Effector memory CD8-positive, alpha-beta T cell (primary cell): ENCODE results near the gene DOCK10.

Experiments
- ATAC-seq: fragments of 150-1000 bp; cut with Tn5 transposase; replicated peaks from 2 replicates; pipeline ENCODE4 v1.10.0; 2021; ENCODE audit warnings: mild to moderate bottlenecking, moderate library complexity
- DNase-seq, 3 experiments: peaks; one replicate each; pipeline ENCODE4 v3.0.0; 2021
- H3K27ac Mint-ChIP-seq, 2 donors: one replicate each; pipeline ENCODE4 v1.8.0; 2022; ENCODE audit warnings: mild to moderate bottlenecking in 2 of 2, mixed read lengths in 2 of 2, moderate library complexity in 2 of 2
- H3K27me3 Mint-ChIP-seq, 2 donors: one replicate each; pipeline ENCODE4 v1.8.0; 2022; ENCODE audit warnings: mixed read lengths in 2 of 2
- H3K36me3 Mint-ChIP-seq: one replicate; pipeline ENCODE4 v1.8.0; 2022; ENCODE audit warnings: mild to moderate bottlenecking, moderate library complexity, mixed read lengths; ENCODE audit not compliant: insufficient read depth
- H3K4me1 Mint-ChIP-seq, 2 donors: one replicate each; pipeline ENCODE4 v1.8.0; 2022; ENCODE audit warnings: low read depth in 2 of 2, mixed read lengths in 2 of 2
- H3K4me3 Mint-ChIP-seq, 2 donors: one replicate each; pipeline ENCODE4 v1.8.0; 2022; ENCODE audit warnings: mild to moderate bottlenecking in 2 of 2, mixed read lengths in 2 of 2, moderate library complexity in 2 of 2
- H3K9me3 Mint-ChIP-seq, 2 donors: one replicate each; pipeline ENCODE4 v1.8.0; 2022; ENCODE audit warnings: mixed read lengths in 2 of 2

Gene DOCK10

DNA sequence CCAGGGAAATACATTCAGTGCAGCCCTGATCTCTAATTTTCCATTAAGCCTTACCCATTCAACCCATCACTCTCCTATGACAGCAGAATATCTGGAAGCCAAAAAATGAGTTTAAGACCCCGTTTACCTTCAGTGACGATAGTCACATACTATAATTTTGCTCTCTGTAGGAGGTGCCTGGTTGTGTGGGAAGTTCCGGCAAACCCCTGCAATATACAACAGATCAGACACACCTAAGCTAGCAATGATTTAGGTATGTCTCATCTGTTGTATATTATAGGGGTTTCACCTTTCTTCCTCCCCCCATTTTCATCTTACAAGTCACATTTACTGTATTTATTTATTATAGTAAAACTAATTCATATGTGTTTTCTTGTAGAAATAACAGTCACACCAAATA is 101.7 kb downstream of the DOCK10 start:
- no peak overlapping the region for H3K27ac Mint-ChIP-seq

DNA sequence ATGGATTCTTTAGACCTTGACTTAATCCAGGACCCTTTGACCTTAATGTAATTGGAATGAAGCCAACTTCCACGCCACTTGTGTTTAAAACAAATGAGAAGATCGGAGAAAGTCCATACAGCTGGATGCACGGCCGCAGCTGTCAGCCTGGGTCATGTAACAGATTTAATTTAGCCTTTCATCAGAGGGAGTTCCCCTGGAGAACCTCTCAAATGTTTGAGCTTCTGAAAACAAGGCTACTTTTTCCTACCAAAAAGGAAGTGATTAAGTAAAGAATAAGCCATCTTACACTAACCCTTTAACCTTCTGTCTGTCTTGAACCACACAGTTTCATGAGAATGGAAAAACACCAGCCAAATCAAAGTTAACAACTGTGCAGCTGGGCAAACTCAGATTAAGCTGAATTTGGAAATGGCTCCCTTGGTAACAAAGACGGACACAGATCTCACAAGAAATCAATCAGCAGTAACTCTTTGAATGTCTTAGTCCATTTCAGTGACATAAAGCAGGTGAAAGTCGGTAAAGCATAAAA is 103.6 kb downstream of the DOCK10 start:
- peaks cover 51 to 63% of the 10 kb centered on the region in 2 donors for H3K4me1 Mint-ChIP-seq
- H3K36me3 Mint-ChIP-seq = peaks cover 2% of the 10 kb centered on the region
- H3K27ac Mint-ChIP-seq = peak overlapping the region; percentile 17 to 71
- no peaks in the 10 kb centered on the region for H3K27me3 Mint-ChIP-seq
- peak; percentile 54 for ATAC-seq
- no peaks in the 10 kb centered on the region for H3K9me3 Mint-ChIP-seq
- H3K4me3 Mint-ChIP-seq = peak overlapping the region; percentile 7 to 36
- no peak for DNase-seq

More for the DNA sequence above, 101.7 kb downstream of the DOCK10 start:
- Mint-ChIP-seq H3K4me3 (no peak overlapping the region), H3K9me3 (no peaks in the 10 kb centered on the region), H3K4me1 (peaks cover 58 to 68% of the 10 kb centered on the region in 2 donors), H3K36me3 (peaks cover 8% of the 10 kb centered on the region), H3K27me3 (no peaks in the 10 kb centered on the region)
- ATAC-seq (no peak), DNase-seq (no peak)

DNA sequence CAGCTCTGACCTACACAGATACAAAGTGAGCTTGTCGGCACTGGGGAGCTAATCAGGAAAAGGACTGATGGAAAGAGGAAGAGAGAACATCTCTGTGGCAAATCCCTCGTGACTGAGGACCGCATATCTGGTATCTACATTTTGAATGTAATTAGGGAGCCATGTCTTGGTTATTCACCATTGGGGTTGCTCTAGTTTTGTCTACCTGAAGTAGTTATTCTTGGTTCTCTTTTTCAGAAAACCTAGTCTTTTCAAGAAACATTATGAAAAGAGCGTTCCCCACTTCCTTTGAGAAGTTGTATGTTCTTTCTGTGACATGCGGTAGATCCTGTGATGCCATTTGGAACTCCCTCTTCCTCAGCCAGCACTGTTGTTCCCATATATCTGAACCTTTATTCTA is 104.4 kb downstream of the DOCK10 start:
- H3K9me3 Mint-ChIP-seq = no peaks in the 10 kb centered on the region
- peaks cover 56 to 64% of the 10 kb centered on the region in 2 donors for H3K4me1 Mint-ChIP-seq
- no peaks in the 10 kb centered on the region for H3K27me3 Mint-ChIP-seq
- DNase-seq (no peak), ATAC-seq (peak; percentile 17)
- peak overlapping the region; percentile 17 to 71 for H3K27ac Mint-ChIP-seq
- H3K36me3 Mint-ChIP-seq = no peaks in the 10 kb centered on the region
- peak overlapping the region in 1 of 2 donors; percentile 36 for H3K4me3 Mint-ChIP-seq

DNA sequence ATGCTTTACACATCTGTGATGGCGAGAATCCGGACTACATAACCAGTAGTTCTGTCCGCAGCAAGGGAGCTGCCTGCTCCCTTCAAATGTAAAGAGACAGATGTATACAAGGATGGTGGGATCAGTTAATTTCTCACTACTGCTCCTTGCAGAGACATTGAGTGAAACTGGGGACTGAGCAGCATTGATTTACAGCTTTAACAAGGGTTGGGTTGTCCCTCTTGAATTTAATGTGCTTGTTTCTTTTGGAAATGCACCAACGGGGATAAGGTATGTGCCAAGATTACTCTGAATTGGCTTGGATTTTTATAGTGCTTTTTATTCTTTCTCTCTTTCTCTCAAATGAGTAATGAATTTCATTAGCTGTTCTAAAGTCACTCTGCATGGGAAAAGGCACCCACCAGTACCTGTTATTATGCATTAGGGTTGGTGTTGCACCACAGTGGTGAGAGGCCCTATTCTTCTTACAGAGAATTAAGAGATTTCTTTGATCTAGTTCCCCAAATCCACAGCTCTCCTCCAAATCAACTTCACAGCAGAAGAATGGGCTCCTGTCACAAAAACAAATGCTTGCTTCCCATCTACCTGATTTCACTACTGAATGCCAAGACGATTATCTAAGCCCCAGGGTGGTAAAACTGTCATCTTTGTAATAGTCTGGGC is 107.6 kb downstream of the DOCK10 start:
- no peak for ATAC-seq
- DNase-seq = no peak
- Mint-ChIP-seq H3K4me1 (peaks cover 58 to 82% of the 10 kb centered on the region in 2 donors), H3K9me3 (no peaks in the 10 kb centered on the region), H3K27me3 (no peaks in the 10 kb centered on the region), H3K4me3 (no peak overlapping the region), H3K36me3 (peaks cover 17% of the 10 kb centered on the region), H3K27ac (peak overlapping the region in 1 of 2 donors; percentile 15)

DNA sequence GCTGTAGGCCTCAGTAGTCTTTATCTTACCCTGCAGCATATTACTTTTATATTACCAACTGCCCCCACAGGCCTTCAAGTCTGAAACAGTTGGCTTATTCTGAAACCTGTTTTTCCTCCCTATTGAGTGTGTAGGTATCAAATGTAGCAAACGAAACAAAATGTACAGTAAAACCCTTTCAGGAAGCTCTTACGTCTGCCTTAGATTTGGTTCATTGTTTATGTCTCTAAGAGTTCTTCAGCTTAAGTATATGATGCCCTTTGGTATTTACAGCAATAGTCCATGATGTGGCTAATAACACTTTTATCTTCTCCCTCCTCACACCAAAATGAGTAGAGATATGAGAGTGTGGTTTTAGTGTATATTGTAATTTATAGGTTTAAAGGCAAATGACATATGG is 108.8 kb downstream of the DOCK10 start:
- Mint-ChIP-seq H3K27ac (peak overlapping the region; percentile 54 to 90), H3K4me1 (peaks cover 62 to 87% of the 10 kb centered on the region in 2 donors), H3K36me3 (peaks cover 26% of the 10 kb centered on the region), H3K4me3 (peak overlapping the region; percentile 6 to 32), H3K9me3 (no peaks in the 10 kb centered on the region), H3K27me3 (no peaks in the 10 kb centered on the region)
- ATAC-seq (peak; percentile 23), DNase-seq (no peak)

DNA sequence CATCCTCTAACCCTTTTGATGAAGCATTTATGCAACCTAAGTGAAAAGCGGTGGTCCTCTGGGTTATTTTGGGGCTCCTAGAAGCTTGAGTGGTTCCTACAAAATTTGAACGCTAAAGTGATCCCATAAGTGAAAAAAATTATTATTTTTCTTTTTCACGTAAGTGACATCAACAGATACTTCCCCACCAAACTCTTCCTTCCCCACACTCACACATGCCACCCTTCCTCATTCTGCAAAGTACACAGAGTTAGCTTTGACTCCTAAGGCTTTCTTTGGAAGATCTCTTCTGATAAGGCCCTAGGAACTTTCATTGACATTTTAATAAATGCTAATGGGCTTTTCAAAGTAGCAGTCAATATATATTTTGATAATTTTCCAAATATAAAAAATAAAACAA is 109.7 kb downstream of the DOCK10 start:
- H3K27ac Mint-ChIP-seq = peak overlapping the region; percentile 54 to 90
- H3K4me3 Mint-ChIP-seq = peak overlapping the region in 1 of 2 donors; percentile 19

DNA sequence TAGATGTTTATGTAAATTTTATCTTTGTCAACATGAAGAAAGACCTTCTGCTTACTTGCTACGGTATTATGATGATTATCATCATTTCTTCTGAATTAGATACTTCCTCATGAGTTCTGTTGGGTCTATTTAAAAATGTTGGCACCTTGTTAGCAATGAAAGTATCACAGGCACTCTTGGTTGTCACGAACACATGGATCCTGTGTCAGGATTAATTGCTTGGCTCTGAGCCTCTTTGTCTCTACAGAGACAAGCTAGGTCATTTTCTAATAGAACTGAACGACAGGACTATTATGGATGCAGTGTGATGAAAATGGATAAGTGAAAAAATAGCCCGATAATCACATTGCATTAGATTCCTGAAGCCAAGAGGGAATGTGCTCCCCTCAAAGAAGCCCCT is 110.3 kb downstream of the DOCK10 start:
- DNase-seq (no peak), ATAC-seq (no peak)
- no peaks in the 10 kb centered on the region for H3K27me3 Mint-ChIP-seq
- peaks cover 67 to 87% of the 10 kb centered on the region in 2 donors for H3K4me1 Mint-ChIP-seq
- peak overlapping the region; percentile 81 to 93 for H3K27ac Mint-ChIP-seq
- no peak overlapping the region for H3K4me3 Mint-ChIP-seq
- peaks cover 39% of the 10 kb centered on the region for H3K36me3 Mint-ChIP-seq
- no peaks in the 10 kb centered on the region for H3K9me3 Mint-ChIP-seq

More for the DNA sequence above, 109.7 kb downstream of the DOCK10 start:
- ATAC-seq = no peak
- no peak for DNase-seq
- H3K27me3 Mint-ChIP-seq = no peaks in the 10 kb centered on the region
- no peaks in the 10 kb centered on the region for H3K9me3 Mint-ChIP-seq
- H3K4me1 Mint-ChIP-seq = peaks cover 63 to 86% of the 10 kb centered on the region in 2 donors
- peaks cover 35% of the 10 kb centered on the region for H3K36me3 Mint-ChIP-seq

DNA sequence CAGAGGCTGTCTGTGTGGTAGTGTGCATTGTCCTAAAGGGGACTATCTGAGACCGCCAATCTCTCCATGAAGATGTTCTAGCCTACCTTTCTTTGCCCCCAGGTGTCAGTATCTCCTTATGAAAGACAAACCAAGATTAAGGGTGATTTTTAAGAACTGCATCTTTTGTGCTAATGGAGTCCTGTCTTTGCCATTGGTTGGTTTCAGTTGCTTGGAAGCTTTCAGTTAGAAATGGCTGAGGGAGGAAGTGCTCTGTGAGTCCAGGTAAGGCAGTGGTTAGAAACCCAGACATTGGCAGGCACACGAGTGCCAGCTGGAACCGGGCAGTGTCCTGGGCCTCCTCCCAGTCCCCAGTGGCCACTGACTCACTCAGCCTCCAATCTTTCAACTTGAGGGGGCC is 111.3 kb downstream of the DOCK10 start:
- Mint-ChIP-seq H3K36me3 (peaks cover 49% of the 10 kb centered on the region), H3K27me3 (no peaks in the 10 kb centered on the region), H3K9me3 (no peaks in the 10 kb centered on the region), H3K27ac (peak overlapping the region; percentile 81 to 93), H3K4me1 (peaks cover 73 to 90% of the 10 kb centered on the region in 2 donors), H3K4me3 (peak overlapping the region; percentile 56 to 67)
- DNase-seq = no peak
- no peak for ATAC-seq

DNA sequence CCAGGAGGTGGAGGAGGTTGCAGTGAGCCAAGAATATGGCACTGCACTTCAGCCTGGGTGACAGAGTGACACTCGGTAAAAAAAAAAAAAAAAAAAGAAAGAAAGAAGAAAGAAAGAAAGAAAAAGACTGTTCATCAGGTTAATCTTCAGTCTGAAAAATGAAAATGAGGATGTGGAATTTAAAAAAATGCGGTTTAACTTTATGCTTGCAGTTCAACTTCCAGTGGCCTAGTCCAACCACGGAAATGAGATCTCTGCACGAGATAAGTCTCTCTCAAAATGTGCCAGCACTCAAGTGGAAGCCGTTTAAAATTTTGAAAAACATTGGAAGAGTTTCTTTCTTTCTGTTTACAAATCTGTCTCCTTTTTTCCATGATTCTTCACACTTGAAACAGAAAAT is 112.1 kb downstream of the DOCK10 start:
- Mint-ChIP-seq H3K36me3 (peaks cover 51% of the 10 kb centered on the region), H3K27ac (peak overlapping the region; percentile 81 to 93), H3K9me3 (no peaks in the 10 kb centered on the region), H3K4me3 (peak overlapping the region; percentile 56 to 67), H3K27me3 (no peaks in the 10 kb centered on the region), H3K4me1 (peaks cover 78 to 97% of the 10 kb centered on the region in 2 donors)
- ATAC-seq = peak; percentile 16
- no peak for DNase-seq

DNA sequence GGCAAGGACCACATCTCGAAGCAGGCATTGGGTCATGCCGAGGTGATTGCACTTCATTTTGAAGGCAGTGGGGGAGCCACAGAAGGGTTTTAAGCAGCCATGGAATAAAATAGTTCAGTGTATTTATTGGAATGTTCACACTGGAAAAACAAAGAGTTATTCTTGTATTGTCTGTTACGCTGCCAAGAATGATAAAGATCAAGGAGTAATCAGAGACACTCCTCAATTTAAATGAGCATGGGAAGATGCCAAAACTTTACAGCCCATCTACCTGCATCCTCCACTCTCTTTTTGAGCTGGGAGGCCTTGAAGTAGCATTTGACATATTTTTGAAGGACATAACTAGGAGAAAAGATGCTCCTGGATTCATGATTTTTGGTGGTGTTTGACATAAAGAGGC is 112.8 kb downstream of the DOCK10 start:
- Mint-ChIP-seq H3K4me3 (peak overlapping the region; percentile 56 to 67), H3K9me3 (no peaks in the 10 kb centered on the region), H3K27ac (peak overlapping the region; percentile 81 to 93), H3K27me3 (no peaks in the 10 kb centered on the region), H3K4me1 (peaks cover 80 to 97% of the 10 kb centered on the region in 2 donors), H3K36me3 (peaks cover 51% of the 10 kb centered on the region)
- DNase-seq (no peak), ATAC-seq (no peak)

DNA sequence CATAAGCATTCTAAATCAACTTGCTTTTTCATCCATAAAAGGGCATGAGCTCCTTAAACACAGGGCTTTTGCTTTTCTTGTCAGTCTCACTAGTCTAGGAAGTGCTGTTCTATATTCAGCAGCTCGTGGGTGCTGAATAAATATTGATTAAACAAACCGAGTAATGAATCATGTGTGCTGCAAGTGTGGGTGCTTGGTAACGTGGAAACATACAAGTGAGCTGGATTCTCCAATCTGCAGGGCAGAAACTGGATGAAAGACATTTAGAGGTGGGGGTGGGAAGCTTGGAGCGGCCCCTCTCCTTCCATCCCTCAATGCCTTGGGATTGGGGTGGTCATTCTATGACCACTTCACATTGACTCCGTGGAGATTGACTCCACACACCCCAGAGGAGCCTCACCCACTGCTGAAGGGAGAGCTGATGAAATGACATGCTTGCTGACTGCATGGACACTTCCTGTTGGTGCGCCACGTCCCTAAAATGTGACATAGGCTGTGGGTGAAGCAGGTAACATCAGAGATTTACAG is 114.6 kb downstream of the DOCK10 start:
- H3K27me3 Mint-ChIP-seq = no peaks in the 10 kb centered on the region
- peak overlapping the region; percentile 93 to 94 for H3K27ac Mint-ChIP-seq
- ATAC-seq = peak; percentile 86
- no peaks in the 10 kb centered on the region for H3K9me3 Mint-ChIP-seq
- peak; percentile 58 to 66 (median 59) for DNase-seq
- peaks cover 83 to 96% of the 10 kb centered on the region in 2 donors for H3K4me1 Mint-ChIP-seq
- H3K36me3 Mint-ChIP-seq = peaks cover 51% of the 10 kb centered on the region
- peak overlapping the region; percentile 56 to 71 for H3K4me3 Mint-ChIP-seq

DNA sequence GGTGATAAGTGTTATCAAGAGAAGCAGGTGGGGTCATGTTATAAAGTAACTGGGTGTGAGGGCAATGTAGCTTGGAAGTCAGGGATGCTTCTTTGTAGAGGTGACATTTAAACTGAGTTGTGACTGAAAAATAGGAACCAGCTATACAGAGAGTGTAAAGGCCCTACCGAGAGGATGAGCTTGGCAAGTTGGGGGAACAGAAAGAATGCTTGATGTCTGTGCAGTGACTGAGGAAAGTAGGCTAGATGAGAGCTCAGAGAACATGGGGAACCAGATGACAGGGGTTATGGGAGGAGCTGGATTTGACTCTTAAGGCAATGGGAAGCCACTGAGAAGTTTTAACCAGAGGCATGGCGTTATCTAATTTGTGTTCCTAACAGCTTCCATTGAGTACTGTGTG is 115.3 kb downstream of the DOCK10 start:
- H3K4me3 Mint-ChIP-seq = peak overlapping the region; percentile 56 to 71
- peaks cover 51% of the 10 kb centered on the region for H3K36me3 Mint-ChIP-seq
- H3K4me1 Mint-ChIP-seq = peaks cover 81 to 96% of the 10 kb centered on the region in 2 donors
- no peaks in the 10 kb centered on the region for H3K27me3 Mint-ChIP-seq
- H3K9me3 Mint-ChIP-seq = no peaks in the 10 kb centered on the region
- ATAC-seq (no peak), DNase-seq (no peak)
- peak overlapping the region; percentile 93 to 94 for H3K27ac Mint-ChIP-seq

DNA sequence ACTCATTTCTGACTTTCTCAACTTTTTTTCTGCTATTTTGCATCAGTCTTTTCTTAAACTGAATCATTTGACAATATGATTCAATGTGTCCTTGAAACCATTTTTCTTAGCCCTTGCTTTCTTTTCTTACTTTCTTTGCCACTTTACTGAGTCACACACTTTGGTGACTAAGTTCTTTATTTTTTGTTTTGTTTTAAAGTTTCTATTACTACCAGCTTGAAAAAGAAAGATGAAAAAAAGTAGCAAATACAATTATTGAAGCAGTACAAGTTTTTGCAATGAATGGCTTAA is 116.5 kb downstream of the DOCK10 start:
- Mint-ChIP-seq H3K4me1 (peaks cover 69 to 83% of the 10 kb centered on the region in 2 donors), H3K9me3 (no peaks in the 10 kb centered on the region), H3K36me3 (peaks cover 45% of the 10 kb centered on the region), H3K27ac (peak overlapping the region; percentile 93 to 94), H3K4me3 (peak overlapping the region; percentile 56 to 71), H3K27me3 (no peaks in the 10 kb centered on the region)
- DNase-seq (no peak), ATAC-seq (no peak)
